Endothelial cell of umbilical vein (primary cell): Measurements from ENCODE around the gene SNX9. TPM values are rescaled to one million over a fixed set of nuclear protein-coding genes. Genes with fewer than 3 reads are reported as not detected.

Source experiments
- BruUV-seq: library from RNA; stranded (reverse); fragments of 400-500 nt; replicated peaks from 2 replicates; lab custom pipeline; 2021; lab: Mats Ljungman, UMichigan
- CTCF ChIA-PET: fragments of 300-600, 350-600 bp; sonication (Branson Sonifier 250); formaldehyde crosslinking; loops from one replicate; lab custom pipeline; 2021; ENCODE audit warnings: antibody characterized with exemption, inconsistent platforms; lab: Charles Lee
- POLR2A ChIA-PET: fragments of 300-600, 350-600 bp; sonication (Branson Sonifier 250); formaldehyde crosslinking; loops from one replicate; lab custom pipeline; 2021; ENCODE audit warnings: antibody characterized with exemption, inconsistent platforms; lab: Charles Lee
- DNase-seq: peaks from one replicate; pipeline ENCODE4 v3.0.0-alpha.2; 2011; ENCODE audit warnings: low read depth, low spot score
- FAIRE-seq: peaks from 2 replicates; lab custom pipeline; 2011; peaks lifted over from hg19 to GRCh38; lab: Jason Lieb, UNC
- H2AFZ ChIP-seq: 2 replicates; pipeline ENCODE4 v1.6.0; 2012; ENCODE audit warnings: low read depth, low read length, control low read depth, inconsistent platforms
- H3K27ac ChIP-seq: 2 replicates; pipeline ENCODE4 v1.5.1; 2011; ENCODE audit warnings: low read depth, mild to moderate bottlenecking, control low read depth, low read length, moderate library complexity; ENCODE audit not compliant: insufficient read depth
- H3K27me3 ChIP-seq, 2 experiments: 2 replicates each; pipeline versions ENCODE4 v1.6.0 to v1.6.1; 2011; ENCODE audit warnings: low read length in 2 of 2, mixed read lengths in 1 of 2; ENCODE audit not compliant: control insufficient read depth in 2 of 2, insufficient read depth in 2 of 2
- H3K36me3 ChIP-seq, 2 experiments: 2 replicates in 1 of 2; 3 replicates in 1 of 2; pipeline ENCODE4 v1.5.1; 2011; ENCODE audit warnings: low read length in 2 of 2, mild to moderate bottlenecking in 1 of 2, moderate library complexity in 1 of 2; ENCODE audit not compliant: control insufficient read depth in 2 of 2, insufficient read depth in 2 of 2; ENCODE audit errors: extremely low read depth in 1 of 2
- H3K4me1 ChIP-seq: 3 replicates; pipeline ENCODE4 v1.5.1; 2011; ENCODE audit warnings: mild to moderate bottlenecking, low read length; ENCODE audit not compliant: control insufficient read depth, insufficient read depth; ENCODE audit errors: extremely low read depth
- H3K4me2 ChIP-seq: 2 replicates; pipeline ENCODE4 v1.6.1; 2011; ENCODE audit warnings: low read length, control low read depth, mixed read lengths; ENCODE audit not compliant: insufficient read depth
- H3K4me3 ChIP-seq, 3 experiments: fragments of 200-600 bp in 1 of 3; sonication (generic), shearing (Covaris generic) in 1 of 3; replicated peaks in 1 of 3; 2 replicates each; pipeline ENCODE4 v1.5.1; 2011 to 2016; ENCODE audit warnings: control low read depth in 3 of 3, low read length in 3 of 3, mild to moderate bottlenecking in 2 of 3, inconsistent platforms in 1 of 3, low read depth in 1 of 3, moderate library complexity in 1 of 3; ENCODE audit not compliant: insufficient read depth in 1 of 3
- H3K79me2 ChIP-seq: 2 replicates; pipeline ENCODE4 v1.6.0; 2012; ENCODE audit warnings: low read length, inconsistent platforms; ENCODE audit not compliant: control insufficient read depth, insufficient read depth
- H3K9ac ChIP-seq: replicated peaks from 2 replicates; pipeline ENCODE3; 2011; ENCODE audit warnings: low read length, control low read depth; ENCODE audit not compliant: insufficient read depth; ENCODE audit errors: extremely low read depth
- H3K9me1 ChIP-seq: replicated peaks from 3 replicates; pipeline ENCODE4 v1.6.0; 2011; ENCODE audit warnings: mild to moderate bottlenecking, low read length; ENCODE audit not compliant: control insufficient read depth, insufficient read depth; ENCODE audit errors: extremely low read depth
- H3K9me3 ChIP-seq: replicated peaks from 2 replicates; pipeline ENCODE4 v1.5.1; 2012; ENCODE audit warnings: low read length, inconsistent platforms; ENCODE audit not compliant: control insufficient read depth, insufficient read depth
- H4K20me1 ChIP-seq: replicated peaks from 2 replicates; pipeline ENCODE3; 2011; ENCODE audit warnings: mild to moderate bottlenecking, low read length; ENCODE audit not compliant: control insufficient read depth, insufficient read depth; ENCODE audit errors: extremely low read depth
- CTCF ChIP-seq, 2 donors: IDR thresholded peaks; 1 replicate in 1 of 2; 2 replicates in 1 of 2; pipeline ENCODE4 v1.5.1; 2011; ENCODE audit warnings: low read length in 2 of 2, mild to moderate bottlenecking in 2 of 2, moderate library complexity in 2 of 2, control low read depth in 1 of 2, inconsistent platforms in 1 of 2, low read depth in 1 of 2; ENCODE audit not compliant: insufficient read depth in 1 of 2; ENCODE audit errors: extremely low read depth in 1 of 2
- EZH2 ChIP-seq: IDR thresholded peaks from 2 replicates; pipeline ENCODE4 v1.6.1; 2012; ENCODE audit warnings: borderline replicate concordance, low read depth, mild to moderate bottlenecking, moderate library complexity, low read length, inconsistent platforms; ENCODE audit not compliant: severe bottlenecking
- FOS ChIP-seq: IDR thresholded peaks from 2 replicates; pipeline ENCODE4 v1.6.1; 2011; ENCODE audit warnings: mild to moderate bottlenecking, low read length, moderate library complexity, borderline replicate concordance; ENCODE audit not compliant: insufficient read depth
- GATA2 ChIP-seq: IDR thresholded peaks from 2 replicates; pipeline ENCODE4 v1.7.0; 2011; ENCODE audit warnings: low read depth, mild to moderate bottlenecking, moderate library complexity, mixed read lengths, low read length; ENCODE audit not compliant: insufficient read length, insufficient read depth
- JUN ChIP-seq: IDR thresholded peaks from 2 replicates; pipeline ENCODE4 v1.6.1; 2011; ENCODE audit warnings: borderline replicate concordance, low read depth; ENCODE audit not compliant: insufficient read length, insufficient read depth
- MAX ChIP-seq: IDR thresholded peaks from 2 replicates; pipeline ENCODE4 v1.6.1; 2011; ENCODE audit not compliant: insufficient read depth, insufficient read length
- MYC ChIP-seq: IDR thresholded peaks from one replicate; pipeline ENCODE4 v1.6.1; 2011; ENCODE audit warnings: mild to moderate bottlenecking, low read depth, low read length
- POLR2A ChIP-seq: IDR thresholded peaks from 2 replicates; pipeline ENCODE4 v1.6.1; 2012; ENCODE audit warnings: low read depth, mild to moderate bottlenecking, control low read depth, low read length
- POLR2AphosphoS5 ChIP-seq: IDR thresholded peaks from 2 replicates; pipeline ENCODE4 v1.6.1; 2012; ENCODE audit warnings: low read depth, mild to moderate bottlenecking, control low read depth, low read length, moderate library complexity; ENCODE audit not compliant: insufficient read depth
- dilution Hi-C: fragments of 300-500 bp; cut with MboI; formaldehyde crosslinking; loops from one replicate; pipeline ENCODE4 v1.15.0; 2019; ENCODE audit warnings: low sequenced_read_pairs; ENCODE audit not compliant: extremely low pct_ligation_motif_present
- intact Hi-C: fragments of 100-400 bp; cut with micrococcal nuclease; formaldehyde crosslinking; loops from one replicate; pipeline ENCODE4 v1.10.0; 2022
- polyA plus RNA-seq, 4 experiments: library from polyadenylated mRNA; depleted of rRNA in 3 of 4; stranded (reverse) in 3 of 4; unstranded in 1 of 4; fragments of >200 nt; gene quantifications; 2 replicates each; pipeline versions ENCODE4 v1.2.1 to v1.2.3, GENCODE V29; 2011 to 2012; ENCODE audit warnings: missing spikeins in 1 of 4
- total RNA-seq: library from RNA; stranded (reverse); gene quantifications from 2 replicates; pipeline ENCODE4 v1.2.3, GENCODE V29; 2021

Gene SNX9
- total and polyA plus RNA-seq, 2 donors (not counting 3 experiments of a cell fraction or from before 2014, with no cell fraction given) = 27.5 to 54.5 TPM

GRCh38 chr6:157777344-157777743 is 45.7 kb upstream of the SNX9 start:
- Histone ChIP-seq H3K9ac (no peak overlapping the region), H3K27me3 (peaks cover 0 to 8% of the 10 kb centered on the region in 2 experiments), H4K20me1 (no peaks in the 10 kb centered on the region), H3K79me2 (no peaks in the 10 kb centered on the region), H3K4me3 (no peak overlapping the region), H3K9me3 (no peaks in the 10 kb centered on the region), H2AFZ (no peak overlapping the region), H3K27ac (no peak overlapping the region), H3K4me1 (no peaks in the 10 kb centered on the region), H3K4me2 (no peak overlapping the region), H3K36me3 (no peaks in the 10 kb centered on the region), H3K9me1 (no peaks in the 10 kb centered on the region)
- FAIRE-seq = no peak
- no peak for TF ChIP-seq POLR2AphosphoS5
- TF ChIP-seq CTCF (IDR thresholded peaks at IDR 0.05; ENCODE audit: extremely low read depth in 1 of 2, insufficient read depth in 1 of 2, low read depth in 1 of 2, low read length in 2 of 2) = no peak
- TF ChIP-seq FOS = no peak
- TF ChIP-seq MYC = no peak
- no peak for TF ChIP-seq MAX
- TF ChIP-seq POLR2A = no peak
- TF ChIP-seq GATA2 = no peak
- no peak for TF ChIP-seq EZH2
- TF ChIP-seq JUN = no peak
- dilution Hi-C loops = no loop called here
- no TSS peak for BruUV-seq
- intact Hi-C loops = no loop called here
- ChIA-PET CTCF (no interaction called here), POLR2A (no interaction called here)
- DNase-seq = no peak
